ENCODE results near the gene KCNJ15.

KCNJ15 gene

GRCh38 chr21:38267136-38267755, 10.5 kb downstream of the KCNJ15 start:
- ATAC-seq = peak; percentile 27
- TF ChIP-seq TCF4 (CRISPR knock-in tag; IDR thresholded peaks at IDR 0.05; ENCODE audit: borderline replicate concordance) = no peak
- no peak for TF ChIP-seq ZNF8 (CRISPR knock-in tag; IDR thresholded peaks at IDR 0.05)
- TF ChIP-seq PPARA (CRISPR knock-in tag; IDR thresholded peaks at IDR 0.05; ENCODE audit: borderline replicate concordance) = no peak
- no peak for TF ChIP-seq CSDC2 (CRISPR knock-in tag; IDR thresholded peaks at IDR 0.05)
- no peak for TF ChIP-seq TSHZ2 (CRISPR knock-in tag; IDR thresholded peaks at IDR 0.05)

GRCh38 chr21:38267991-38268863, 11.4 kb downstream of the KCNJ15 start:
- TF ChIP-seq TCF4 (CRISPR knock-in tag; IDR thresholded peaks at IDR 0.05; ENCODE audit: borderline replicate concordance) (no peak), OSR1 (CRISPR knock-in tag; IDR thresholded peaks at IDR 0.05) (no peak), ZFP30 (CRISPR knock-in tag; IDR thresholded peaks at IDR 0.05) (no peak), TOX (CRISPR knock-in tag; IDR thresholded peaks at IDR 0.05; ENCODE audit: borderline replicate concordance) (no peak), ISL1 (CRISPR knock-in tag; IDR thresholded peaks at IDR 0.05) (no peak), PATZ1 (CRISPR knock-in tag; IDR thresholded peaks at IDR 0.05; ENCODE audit: borderline replicate concordance) (no peak), ESRRG (CRISPR knock-in tag; IDR thresholded peaks at IDR 0.05) (no peak), ARNTL (CRISPR knock-in tag; IDR thresholded peaks at IDR 0.05; ENCODE audit: borderline replicate concordance, low read depth) (no peak), ZFP3 (CRISPR knock-in tag; IDR thresholded peaks at IDR 0.05) (no peak), CREB5 (CRISPR knock-in tag; IDR thresholded peaks at IDR 0.05; ENCODE audit: low read depth) (no peak), TSHZ2 (CRISPR knock-in tag; IDR thresholded peaks at IDR 0.05) (no peak), PPARA (CRISPR knock-in tag; IDR thresholded peaks at IDR 0.05; ENCODE audit: borderline replicate concordance) (no peak), SNAI2 (CRISPR knock-in tag; IDR thresholded peaks at IDR 0.05) (no peak), CSDC2 (CRISPR knock-in tag; IDR thresholded peaks at IDR 0.05) (no peak), ZNF8 (CRISPR knock-in tag; IDR thresholded peaks at IDR 0.05) (no peak), BACH2 (CRISPR knock-in tag; IDR thresholded peaks at IDR 0.05; ENCODE audit: borderline replicate concordance) (no peak), GLIS3 (CRISPR knock-in tag; IDR thresholded peaks at IDR 0.05) (no peak), ZNF565 (CRISPR knock-in tag; conservative IDR thresholded peaks at IDR 0.05; ENCODE audit: low read depth) (no peak), CSRNP3 (CRISPR knock-in tag; IDR thresholded peaks at IDR 0.05) (no peak)
- ATAC-seq = peak; percentile 71

All from SK-N-SH treated with all-trans-retinoic acid at 6 μM for 48 hours (cell line).